MCF 10A (cell line): Measurements from ENCODE around the gene ADM. TPM values are rescaled to one million over a fixed set of nuclear protein-coding genes. Genes with fewer than 3 reads are reported as not detected.
A peak's percentile ranks its signal among the peaks of the same experiment; 100 is the strongest.

ENCODE experiments used
- BruUV-seq: library from RNA; stranded (reverse); fragments of 400-500 nt; replicated peaks from 2 replicates; lab custom pipeline; 2021; lab: Mats Ljungman, UMichigan
- CTCF ChIA-PET: fragments of 300-600 bp; sonication (Branson Sonifier 250); formaldehyde crosslinking; extraction: SDS; loops from one replicate; lab custom pipeline; 2021; ENCODE audit warnings: antibody characterized with exemption, inconsistent platforms; lab: Yijun Ruan, JAX
- POLR2A ChIA-PET: fragments of 300-600, 350-650 bp; sonication (Branson Sonifier 250); formaldehyde crosslinking; extraction: SDS; loops from one replicate; lab custom pipeline; 2020; ENCODE audit warnings: antibody characterized with exemption, inconsistent platforms; lab: Yijun Ruan, JAX
- DNase-seq: peaks from one replicate; pipeline ENCODE4 v3.0.0-alpha.2; 2018; ENCODE audit not compliant: unreplicated experiment
- H3K27ac Mint-ChIP-seq: one replicate; pipeline ENCODE4 v1.8.0; 2022; ENCODE audit warnings: mild to moderate bottlenecking, low read depth, mixed read lengths; ENCODE audit not compliant: unreplicated experiment
- H3K27me3 Mint-ChIP-seq: one replicate; pipeline ENCODE4 v1.8.0; 2022; ENCODE audit warnings: mixed read lengths; ENCODE audit not compliant: insufficient read depth, unreplicated experiment
- H3K36me3 Mint-ChIP-seq: one replicate; pipeline ENCODE4 v1.8.0; 2022; ENCODE audit warnings: mild to moderate bottlenecking, moderate library complexity, mixed read lengths; ENCODE audit not compliant: insufficient read depth, unreplicated experiment
- H3K4me1 Mint-ChIP-seq: one replicate; pipeline ENCODE4 v1.8.0; 2022; ENCODE audit warnings: mixed read lengths; ENCODE audit not compliant: insufficient read depth, unreplicated experiment
- H3K4me3 Mint-ChIP-seq: one replicate; pipeline ENCODE4 v1.8.0; 2022; ENCODE audit warnings: mild to moderate bottlenecking, moderate library complexity, mixed read lengths; ENCODE audit not compliant: unreplicated experiment
- H3K9me3 Mint-ChIP-seq: one replicate; pipeline ENCODE4 v1.8.0; 2022; ENCODE audit warnings: mixed read lengths; ENCODE audit not compliant: unreplicated experiment
- intact Hi-C: fragments of 100-400 bp; cut with micrococcal nuclease; formaldehyde crosslinking; loops from 2 replicates; pipeline ENCODE4 v1.14.1; 2022
- total RNA-seq: library from RNA; stranded (reverse); gene quantifications from 2 replicates; pipeline ENCODE4 v1.2.3, GENCODE V29; 2022
- TF ChIP-seq, protein P1 (sequence below): fragments of 200-600 bp; IDR thresholded peaks from one replicate; pipeline ENCODE4 v1.8.0; 2022; ENCODE audit warnings: antibody characterized with exemption, mild to moderate bottlenecking; ENCODE audit not compliant: unreplicated experiment

The ADM gene
- total RNA-seq, 1 experiment from 2014 or later: 8.7 TPM

- TF ChIP-seq, protein P1, sequence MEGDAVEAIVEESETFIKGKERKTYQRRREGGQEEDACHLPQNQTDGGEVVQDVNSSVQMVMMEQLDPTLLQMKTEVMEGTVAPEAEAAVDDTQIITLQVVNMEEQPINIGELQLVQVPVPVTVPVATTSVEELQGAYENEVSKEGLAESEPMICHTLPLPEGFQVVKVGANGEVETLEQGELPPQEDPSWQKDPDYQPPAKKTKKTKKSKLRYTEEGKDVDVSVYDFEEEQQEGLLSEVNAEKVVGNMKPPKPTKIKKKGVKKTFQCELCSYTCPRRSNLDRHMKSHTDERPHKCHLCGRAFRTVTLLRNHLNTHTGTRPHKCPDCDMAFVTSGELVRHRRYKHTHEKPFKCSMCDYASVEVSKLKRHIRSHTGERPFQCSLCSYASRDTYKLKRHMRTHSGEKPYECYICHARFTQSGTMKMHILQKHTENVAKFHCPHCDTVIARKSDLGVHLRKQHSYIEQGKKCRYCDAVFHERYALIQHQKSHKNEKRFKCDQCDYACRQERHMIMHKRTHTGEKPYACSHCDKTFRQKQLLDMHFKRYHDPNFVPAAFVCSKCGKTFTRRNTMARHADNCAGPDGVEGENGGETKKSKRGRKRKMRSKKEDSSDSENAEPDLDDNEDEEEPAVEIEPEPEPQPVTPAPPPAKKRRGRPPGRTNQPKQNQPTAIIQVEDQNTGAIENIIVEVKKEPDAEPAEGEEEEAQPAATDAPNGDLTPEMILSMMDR: no peak
- Mint-ChIP-seq H3K36me3 (peaks cover 38% of the 10 kb centered on the region), H3K27ac (peak overlapping the region; percentile 87), H3K27me3 (no peaks in the 10 kb centered on the region), H3K4me3 (peak overlapping the region; percentile 79), H3K4me1 (peaks cover 43% of the 10 kb centered on the region), H3K9me3 (no peaks in the 10 kb centered on the region)
- POLR2A ChIA-PET: interaction anchor here (0.6 to 10.8 kb wide), 35 partner anchors 10 to 733 kb away, joined by 3 to 217 read pairs (median 6); partner anchors contain the start of gene SBF2
- no peak for DNase-seq
- intact Hi-C loops: loop anchor here (1.0 to 5.0 kb wide), 4 partner anchors 58 to 846 kb away; partner anchors contain the start of gene ZNF143
- CTCF ChIA-PET: interaction anchor here (0.5 to 6.8 kb wide), 29 partner anchors 9 to 735 kb away, joined by 3 to 50 read pairs (median 4); partner anchors contain the start of genes EIF4G2 and WEE1
- no TSS peak for BruUV-seq
These were observed 3.5 kb downstream of the ADM start for GRCh38 chr11:10308201-10308954.

DNA sequence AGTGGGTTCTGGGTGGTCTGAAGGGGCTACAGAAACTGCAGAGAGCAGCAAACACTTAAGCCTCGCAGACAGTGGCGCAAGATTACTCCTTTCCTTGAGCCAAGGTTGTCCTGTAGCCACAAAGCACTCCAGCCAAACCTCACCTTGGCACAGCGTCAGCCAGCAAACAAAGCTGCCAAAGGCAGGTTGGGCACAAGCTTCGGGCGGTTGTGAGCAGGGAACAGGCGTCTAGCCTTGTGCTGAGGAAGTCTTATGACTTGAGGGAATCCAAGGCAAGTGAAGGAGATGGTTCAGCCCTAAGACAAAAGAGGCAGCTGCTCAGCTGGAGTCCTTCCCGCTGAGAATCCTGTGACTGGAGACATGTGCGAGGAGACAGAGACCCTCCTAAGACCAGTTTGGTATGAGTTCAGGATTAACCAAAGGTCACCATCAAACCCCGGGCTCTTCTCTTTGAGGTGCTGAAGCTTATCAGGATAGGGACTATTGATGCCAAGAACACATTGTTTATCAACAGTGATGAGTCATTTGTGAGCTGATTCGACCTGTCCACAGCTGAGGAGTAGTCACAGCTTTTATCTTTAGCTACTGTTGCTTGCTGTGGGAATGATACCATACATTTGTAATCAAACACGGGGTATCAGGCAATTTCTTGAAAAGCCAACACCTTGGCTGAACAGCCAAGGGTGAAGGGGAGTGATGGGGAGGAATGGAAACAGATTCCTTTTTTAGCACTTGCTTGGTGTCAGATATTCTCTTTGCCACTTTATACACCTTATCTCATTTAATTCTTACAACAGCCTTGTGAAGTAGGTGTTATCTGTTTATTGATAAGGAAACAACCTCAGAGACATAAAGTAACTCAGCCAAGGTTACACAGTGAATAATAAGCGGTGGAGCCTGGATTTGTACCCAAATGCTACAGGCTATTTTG is 4.6 kb downstream of the ADM start:
- H3K9me3 Mint-ChIP-seq: no peaks in the 10 kb centered on the region
- DNase-seq: peak; percentile 94
- POLR2A ChIA-PET: interaction anchor here (0.6 to 10.8 kb wide), 36 partner anchors 9 to 1035 kb away, joined by 3 to 217 read pairs (median 4); partner anchors contain the start of genes EIF4G2, RNF141, SBF2 and WEE1
- peak overlapping the region; percentile 90 for H3K27ac Mint-ChIP-seq
- H3K36me3 Mint-ChIP-seq: peaks cover 34% of the 10 kb centered on the region
- H3K4me1 Mint-ChIP-seq: peaks cover 37% of the 10 kb centered on the region
- BruUV-seq: no TSS peak
- TF ChIP-seq, protein P1: no peak
- peak overlapping the region; percentile 79 for H3K4me3 Mint-ChIP-seq
- intact Hi-C loops: loop anchor here (2.0 to 5.0 kb wide), 3 partner anchors 57 to 847 kb away; partner anchors contain the start of gene ZNF143
- CTCF ChIA-PET: interaction anchor here (0.6 to 6.8 kb wide), 28 partner anchors 9 to 1322 kb away, joined by 3 to 50 read pairs (median 4); no protein-coding TSS in a partner anchor
- no peaks in the 10 kb centered on the region for H3K27me3 Mint-ChIP-seq

- H3K4me1 Mint-ChIP-seq: peaks cover 41% of the 10 kb centered on the region
- BruUV-seq: no TSS peak
- DNase-seq: no peak
- TF ChIP-seq, protein P1: no peak
- H3K9me3 Mint-ChIP-seq: no peaks in the 10 kb centered on the region
- no peaks in the 10 kb centered on the region for H3K27me3 Mint-ChIP-seq
- peak overlapping the region; percentile 90 for H3K27ac Mint-ChIP-seq
- intact Hi-C loops: no loop called here
- ChIA-PET POLR2A (interaction anchor here (0.6 to 10.8 kb wide), 17 partner anchors 11 to 741 kb away, joined by 3 to 217 read pairs (median 5); partner anchors contain the start of genes RNF141, SBF2 and WEE1), CTCF (interaction anchor here (0.7 to 6.8 kb wide), 12 partner anchors 11 to 777 kb away, joined by 3 to 50 read pairs (median 4); no protein-coding TSS in a partner anchor)
- H3K36me3 Mint-ChIP-seq: peaks cover 25% of the 10 kb centered on the region
- H3K4me3 Mint-ChIP-seq: no peak overlapping the region
These were observed 5.5 kb downstream of the ADM start for GRCh38 chr11:10310301-10310841.
